ENCODE data around the gene AKAP11.

DNA sequence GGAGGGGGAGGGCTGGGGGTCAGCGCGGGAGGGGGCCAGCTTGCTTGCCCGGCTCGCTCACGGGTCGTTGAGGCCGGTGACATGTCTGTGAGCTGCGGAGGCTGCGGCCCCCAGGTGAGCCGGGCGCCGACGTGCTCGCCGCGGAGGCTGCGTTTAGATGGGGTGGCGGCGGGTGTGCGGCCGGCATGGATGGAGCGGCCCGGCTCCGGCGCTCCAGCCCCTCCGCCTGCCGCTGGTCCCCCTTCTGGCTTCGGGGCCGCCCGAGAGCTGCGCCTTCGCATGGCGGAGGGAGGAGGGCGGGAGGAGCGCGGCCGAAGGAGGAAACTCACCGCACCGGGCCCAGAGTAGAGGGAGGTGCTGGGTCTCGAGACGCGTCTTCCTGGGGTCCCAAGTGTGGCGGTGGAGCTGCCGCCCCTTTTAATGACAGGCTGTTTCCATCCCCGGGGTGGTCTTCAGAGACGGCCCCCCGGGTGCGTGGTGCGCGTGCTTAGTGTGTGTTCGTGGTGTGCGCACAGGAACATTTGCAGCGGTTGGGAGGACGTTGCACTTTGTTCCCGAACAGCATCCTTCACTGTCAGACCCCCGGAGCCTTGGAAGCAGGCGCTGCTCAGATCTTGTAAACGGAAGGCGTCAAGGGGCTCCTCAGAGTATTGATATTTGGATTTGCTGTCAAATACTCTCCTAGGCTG, at the start of gene AKAP11:
- TF ChIP-seq, protein P1, sequence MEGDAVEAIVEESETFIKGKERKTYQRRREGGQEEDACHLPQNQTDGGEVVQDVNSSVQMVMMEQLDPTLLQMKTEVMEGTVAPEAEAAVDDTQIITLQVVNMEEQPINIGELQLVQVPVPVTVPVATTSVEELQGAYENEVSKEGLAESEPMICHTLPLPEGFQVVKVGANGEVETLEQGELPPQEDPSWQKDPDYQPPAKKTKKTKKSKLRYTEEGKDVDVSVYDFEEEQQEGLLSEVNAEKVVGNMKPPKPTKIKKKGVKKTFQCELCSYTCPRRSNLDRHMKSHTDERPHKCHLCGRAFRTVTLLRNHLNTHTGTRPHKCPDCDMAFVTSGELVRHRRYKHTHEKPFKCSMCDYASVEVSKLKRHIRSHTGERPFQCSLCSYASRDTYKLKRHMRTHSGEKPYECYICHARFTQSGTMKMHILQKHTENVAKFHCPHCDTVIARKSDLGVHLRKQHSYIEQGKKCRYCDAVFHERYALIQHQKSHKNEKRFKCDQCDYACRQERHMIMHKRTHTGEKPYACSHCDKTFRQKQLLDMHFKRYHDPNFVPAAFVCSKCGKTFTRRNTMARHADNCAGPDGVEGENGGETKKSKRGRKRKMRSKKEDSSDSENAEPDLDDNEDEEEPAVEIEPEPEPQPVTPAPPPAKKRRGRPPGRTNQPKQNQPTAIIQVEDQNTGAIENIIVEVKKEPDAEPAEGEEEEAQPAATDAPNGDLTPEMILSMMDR (IDR thresholded peaks at IDR 0.05) = no peak
- TF ChIP-seq POLR2A (IDR thresholded peaks at IDR 0.05) (peak; percentile 10), POLR2AphosphoS5 (IDR thresholded peaks at IDR 0.05) (no peak)
